IMR-90 (cell line): Measurements from ENCODE around the gene ZFPM1. TPM values are rescaled to one million over a fixed set of nuclear protein-coding genes. Genes with fewer than 3 reads are reported as not detected.

Experiments used
- ATAC-seq: fragments of 200-7000 bp; cut with Tn5 transposase; 2 replicates; pipeline ENCODE4 v1.9.1; 2020; ENCODE audit warnings: low read depth, mild to moderate bottlenecking, moderate library complexity
- BruUV-seq: library from RNA; stranded (reverse); fragments of 400-500 nt; replicated peaks from 2 replicates; lab custom pipeline; 2021; lab: Mats Ljungman, UMichigan
- CTCF ChIA-PET: fragments of 300-600 bp; formaldehyde crosslinking; extraction: SDS; loops from one replicate; lab custom pipeline; 2021; ENCODE audit warnings: antibody characterized with exemption; lab: Yijun Ruan, JAX
- POLR2A ChIA-PET: fragments of 300-600 bp; sonication (Branson Sonifier 250); formaldehyde crosslinking; loops from one replicate; lab custom pipeline; 2022; ENCODE audit warnings: antibody characterized with exemption; ENCODE audit not compliant: unreplicated experiment; lab: Charles Lee
- DNase-seq: peaks from one replicate; pipeline ENCODE4 v3.0.0; 2013
- H2AFZ ChIP-seq: replicated peaks from 2 replicates; pipeline ENCODE3; 2013; ENCODE audit warnings: low read length, mild to moderate bottlenecking; ENCODE audit not compliant: poor library complexity
- H2AK5ac ChIP-seq: 2 replicates; pipeline ENCODE4 v1.6.1; 2013; ENCODE audit warnings: low read depth, low read length, inconsistent platforms
- H2AK9ac ChIP-seq: replicated peaks from 2 replicates; pipeline ENCODE3; 2013; ENCODE audit warnings: mild to moderate bottlenecking, low read depth, low read length, moderate library complexity; ENCODE audit not compliant: poor library complexity
- H2BK120ac ChIP-seq: 2 replicates; pipeline ENCODE4 v1.6.1; 2013; ENCODE audit warnings: low read depth, low read length, inconsistent platforms
- H2BK15ac ChIP-seq: 3 replicates; pipeline ENCODE4 v1.6.1; 2013; ENCODE audit warnings: low read depth, low read length, inconsistent platforms
- H2BK20ac ChIP-seq: 2 replicates; pipeline ENCODE4 v1.6.1; 2013; ENCODE audit warnings: low read depth, mild to moderate bottlenecking, inconsistent platforms, low read length, moderate library complexity
- H2BK5ac ChIP-seq: 2 replicates; pipeline ENCODE4 v1.6.1; 2013; ENCODE audit warnings: mild to moderate bottlenecking, low read depth, low read length, inconsistent platforms; ENCODE audit not compliant: poor library complexity, severe bottlenecking
- H3K14ac ChIP-seq: replicated peaks from 2 replicates; pipeline ENCODE4 v1.6.1; 2013; ENCODE audit warnings: low read depth, low read length, inconsistent platforms
- H3K18ac ChIP-seq: 2 replicates; pipeline ENCODE4 v1.6.1; 2013; ENCODE audit warnings: low read depth, low read length, control low read depth
- H3K23ac ChIP-seq: 2 replicates; pipeline ENCODE4 v1.6.1; 2013; ENCODE audit warnings: low read depth, low read length, inconsistent platforms
- H3K27ac ChIP-seq: 2 replicates; pipeline ENCODE4 v1.5.1; 2013; ENCODE audit warnings: mild to moderate bottlenecking, control low read depth, low read length; ENCODE audit not compliant: insufficient read depth
- H3K27me3 ChIP-seq: 2 replicates; pipeline ENCODE4 v1.6.1; 2013; ENCODE audit warnings: low read length; ENCODE audit not compliant: control insufficient read depth, insufficient read depth
- H3K36me3 ChIP-seq: 2 replicates; pipeline ENCODE4 v1.6.1; 2013; ENCODE audit warnings: low read length, mixed read lengths; ENCODE audit not compliant: control insufficient read depth, insufficient read depth
- H3K4ac ChIP-seq: 2 replicates; pipeline ENCODE4 v1.6.1; 2013; ENCODE audit warnings: low read depth, low read length, inconsistent platforms
- H3K4me1 ChIP-seq: 2 replicates; pipeline ENCODE4 v1.6.1; 2013; ENCODE audit warnings: low read length, mixed read lengths; ENCODE audit not compliant: control insufficient read depth, insufficient read depth
- H3K4me2 ChIP-seq: 2 replicates; pipeline ENCODE4 v1.6.1; 2013; ENCODE audit warnings: low read depth, mild to moderate bottlenecking, control low read depth, low read length, moderate library complexity
- H3K4me3 ChIP-seq: 2 replicates; pipeline ENCODE4 v1.5.1; 2013; ENCODE audit warnings: low read depth, mild to moderate bottlenecking, control low read depth, low read length, moderate library complexity; ENCODE audit not compliant: insufficient read depth
- H3K56ac ChIP-seq: 2 replicates; pipeline ENCODE4 v1.6.1; 2013; ENCODE audit warnings: low read length, inconsistent platforms; ENCODE audit not compliant: insufficient read depth; ENCODE audit errors: extremely low read depth
- H3K79me1 ChIP-seq, 2 experiments: 2 replicates each; pipeline ENCODE4 v1.6.1; 2013; ENCODE audit warnings: low read length in 2 of 2, inconsistent platforms in 1 of 2, low read depth in 1 of 2
- H3K9ac ChIP-seq: 2 replicates; pipeline ENCODE4 v1.6.1; 2013; ENCODE audit warnings: low read depth, low read length, control low read depth
- H3K9me1 ChIP-seq: 2 replicates; pipeline ENCODE4 v1.6.1; 2013; ENCODE audit warnings: low read length, inconsistent platforms; ENCODE audit not compliant: insufficient read depth
- H3K9me3 ChIP-seq: 2 replicates; pipeline ENCODE4 v1.6.1; 2013; ENCODE audit warnings: low read length; ENCODE audit not compliant: control insufficient read depth, insufficient read depth
- H4K20me1 ChIP-seq: 2 replicates; pipeline ENCODE4 v1.6.1; 2013; ENCODE audit warnings: low read length, inconsistent platforms; ENCODE audit not compliant: insufficient read depth
- H4K5ac ChIP-seq: 2 replicates; pipeline ENCODE4 v1.6.1; 2013; ENCODE audit warnings: mild to moderate bottlenecking, low read depth, low read length, control low read depth
- H4K8ac ChIP-seq, 2 experiments: 2 replicates each; pipeline ENCODE4 v1.6.1; 2013; ENCODE audit warnings: low read depth in 2 of 2, low read length in 2 of 2, control low read depth in 1 of 2, inconsistent platforms in 1 of 2
- H4K91ac ChIP-seq: 2 replicates; pipeline ENCODE4 v1.6.1; 2013; ENCODE audit warnings: low read depth, low read length, inconsistent platforms; ENCODE audit not compliant: insufficient read depth
- MAFK ChIP-seq: IDR thresholded peaks from 2 replicates; pipeline ENCODE4 v1.6.1; 2012; ENCODE audit warnings: low read depth, low read length, improper control_type of control experiment
- MAZ ChIP-seq: IDR thresholded peaks from 2 replicates; pipeline ENCODE4 v1.6.1; 2012; ENCODE audit warnings: low read depth, mild to moderate bottlenecking, low read length, improper control_type of control experiment, moderate library complexity, borderline replicate concordance
- NFE2L2 ChIP-seq: fragments of 150-350 bp; IDR thresholded peaks from 2 replicates; pipeline ENCODE4 v1.6.1; 2016; ENCODE audit warnings: low read depth, mild to moderate bottlenecking, low read length
- RAD21 ChIP-seq: IDR thresholded peaks from 2 replicates; pipeline ENCODE4 v1.6.1; 2012; ENCODE audit warnings: low read length, improper control_type of control experiment
- RFX5 ChIP-seq: IDR thresholded peaks from 2 replicates; pipeline ENCODE4 v1.8.0; 2012; ENCODE audit warnings: low read depth, mild to moderate bottlenecking, low read length, moderate library complexity
- SMC3 ChIP-seq: fragments of 150-350 bp; IDR thresholded peaks from 2 replicates; pipeline ENCODE4 v1.6.1; 2016; ENCODE audit warnings: low read depth, mild to moderate bottlenecking, antibody characterized with exemption, low read length, moderate library complexity
- WGBS, 2 experiments: methylation state at CpG; one replicate each; pipeline versions ENCODE4 v1.1.5 to v1.1.7; 2013; ENCODE audit warnings: missing lambda C conversion rate in 2 of 2; ENCODE audit not compliant: insufficient read length in 1 of 2; ENCODE audit errors: extremely low coverage in 2 of 2; 5-methylcytosine and 5-hydroxymethylcytosine counted together
- dilution Hi-C: fragments of 300-500 bp; cut with HindIII; formaldehyde crosslinking; loops from one replicate; pipeline ENCODE4 v1.14.3; 2018; ENCODE audit warnings: low sequenced_read_pairs; ENCODE audit not compliant: unreplicated experiment
- in situ Hi-C: fragments of 300-500 bp; cut with MboI; formaldehyde crosslinking; loops from 3 replicates; pipeline ENCODE4 v1.14.3; 2019; ENCODE audit warnings: low sequenced_read_pairs, inconsistent platforms, mixed read lengths
- intact Hi-C: fragments of 100-400 bp; cut with micrococcal nuclease; formaldehyde crosslinking; loops from 2 replicates; pipeline ENCODE4 v1.10.0; 2022
- polyA plus RNA-seq, 3 experiments: library from polyadenylated mRNA; depleted of rRNA; stranded (reverse); fragments of >200 nt; gene quantifications; 2 replicates each; pipeline ENCODE4 v1.2.3, GENCODE V29; 2012; ENCODE audit warnings: low replicate concordance in 1 of 3
- total RNA-seq: library from RNA; depleted of rRNA; stranded (reverse); fragments of >200 nt; gene quantifications from 2 replicates; pipeline ENCODE4 v1.2.3, GENCODE V29; 2012
- TF ChIP-seq, protein P1 (sequence below): conservative IDR thresholded peaks from 2 replicates; pipeline ENCODE4 v1.5.1; 2012; ENCODE audit warnings: mild to moderate bottlenecking, low read depth, low read length, improper control_type of control experiment

ZFPM1 gene
- total and polyA plus RNA-seq, 2 of the 4 experiments (the other 2 are of a cell fraction), result 0.36 to 1.1 TPM

DNA sequence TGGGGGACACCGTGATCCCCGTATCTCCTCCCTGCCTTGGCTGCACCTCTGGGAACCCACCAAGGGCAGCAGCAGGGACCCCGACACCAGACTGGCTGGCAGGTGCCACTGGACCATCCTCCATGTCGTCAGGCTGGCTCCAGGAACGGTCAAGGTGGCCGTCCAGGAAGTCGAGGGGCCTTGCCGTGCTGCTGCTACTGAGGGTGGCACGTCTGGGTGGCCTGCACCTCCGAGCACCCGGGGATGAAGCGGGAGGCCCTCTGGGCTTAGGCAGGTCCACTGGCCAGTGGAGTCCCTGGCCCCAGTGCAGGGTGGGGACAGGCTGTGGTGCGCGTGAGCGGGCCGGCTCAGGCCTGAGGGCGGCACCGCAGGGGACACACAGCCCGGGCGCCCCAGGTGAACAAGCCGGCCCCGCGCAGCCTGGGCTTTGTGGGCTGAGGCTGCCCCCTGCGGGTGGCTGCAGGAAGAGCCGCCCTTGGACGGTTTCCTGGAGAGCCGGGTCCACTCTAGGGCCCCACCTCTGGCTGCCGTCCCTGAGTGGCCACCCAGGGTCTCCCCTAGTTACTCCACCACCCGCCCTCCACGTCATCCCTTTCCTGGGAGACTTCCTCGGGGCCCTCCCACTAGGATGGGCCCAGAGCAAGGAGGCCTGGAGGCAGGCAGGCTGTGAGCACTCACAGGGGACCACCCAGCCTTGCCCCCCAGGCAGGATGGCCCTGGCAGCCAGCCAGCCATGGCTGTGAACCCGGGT, 74.3 kb downstream of the ZFPM1 start:
- Histone ChIP-seq H4K8ac (0 out of 4 replicates have a peak overlapping the region, but pooled peaks of 1 of the 2 experiments have one; percentile 20), H3K18ac (no peak overlapping the region), H3K36me3 (peaks cover 4% of the 10 kb centered on the region; the same call in 1 of the 2 replicates), H2AFZ (peak overlapping the region; percentile 66), H3K4me2 (no peak overlapping the region), H3K9me1 (no peaks in the 10 kb centered on the region), H3K9ac (no peak overlapping the region), H2BK120ac (no peak overlapping the region), H2BK5ac (no peak overlapping the region), H4K20me1 (peaks cover 3% of the 10 kb centered on the region; the same call in 1 of the 2 replicates), H3K23ac (no peak overlapping the region), H3K56ac (no peak overlapping the region), H3K27ac (no peak overlapping the region), H2BK20ac (no peak overlapping the region), H3K4me1 (peaks cover 1% of the 10 kb centered on the region; the same call in 1 of the 2 replicates), H2AK5ac (0 out of 2 replicates have a peak overlapping the region, but pooled peaks have one; percentile 39), H3K79me1 (no peaks in the 10 kb centered on the region), H3K4me3 (no peak overlapping the region), H2AK9ac (peak overlapping the region; percentile 63), H3K27me3 (no peaks in the 10 kb centered on the region), H3K4ac (no peak overlapping the region), H2BK15ac (no peak overlapping the region), H3K14ac (no peak overlapping the region), H3K9me3 (no peaks in the 10 kb centered on the region), H4K91ac (no peak overlapping the region), H4K5ac (no peak overlapping the region)
- peak; percentile 89 for ATAC-seq
- in situ Hi-C loops (no loop called here), intact Hi-C loops (loop anchor here (1.0 kb wide), 1 partner anchor 84 kb away; no protein-coding TSS in a partner anchor), dilution Hi-C loops (no loop called here)
- WGBS, 2 experiments, result 20% methylated on average over 13 of the region's 32 CpGs; no CpG with 5 or more reads in 1 of the 2 experiments
- DNase-seq, result peak; percentile 47
- ChIA-PET POLR2A (no interaction called here), CTCF (no interaction called here)
- TF ChIP-seq RAD21, result peak; percentile 90
- 0 out of 2 replicates have a peak, but pooled peaks have one; percentile 15 for TF ChIP-seq NFE2L2
- no peak for TF ChIP-seq MAZ
- no peak for TF ChIP-seq RFX5
- TF ChIP-seq, protein P1, sequence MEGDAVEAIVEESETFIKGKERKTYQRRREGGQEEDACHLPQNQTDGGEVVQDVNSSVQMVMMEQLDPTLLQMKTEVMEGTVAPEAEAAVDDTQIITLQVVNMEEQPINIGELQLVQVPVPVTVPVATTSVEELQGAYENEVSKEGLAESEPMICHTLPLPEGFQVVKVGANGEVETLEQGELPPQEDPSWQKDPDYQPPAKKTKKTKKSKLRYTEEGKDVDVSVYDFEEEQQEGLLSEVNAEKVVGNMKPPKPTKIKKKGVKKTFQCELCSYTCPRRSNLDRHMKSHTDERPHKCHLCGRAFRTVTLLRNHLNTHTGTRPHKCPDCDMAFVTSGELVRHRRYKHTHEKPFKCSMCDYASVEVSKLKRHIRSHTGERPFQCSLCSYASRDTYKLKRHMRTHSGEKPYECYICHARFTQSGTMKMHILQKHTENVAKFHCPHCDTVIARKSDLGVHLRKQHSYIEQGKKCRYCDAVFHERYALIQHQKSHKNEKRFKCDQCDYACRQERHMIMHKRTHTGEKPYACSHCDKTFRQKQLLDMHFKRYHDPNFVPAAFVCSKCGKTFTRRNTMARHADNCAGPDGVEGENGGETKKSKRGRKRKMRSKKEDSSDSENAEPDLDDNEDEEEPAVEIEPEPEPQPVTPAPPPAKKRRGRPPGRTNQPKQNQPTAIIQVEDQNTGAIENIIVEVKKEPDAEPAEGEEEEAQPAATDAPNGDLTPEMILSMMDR, result peak; percentile 89
- no peak for TF ChIP-seq MAFK
- TF ChIP-seq SMC3, result peak; percentile 81
- no TSS peak for BruUV-seq
